Measurements from ENCODE around the gene KIR2DL4.
"Not testable (repeated sequence)": the region's sequence is repeated elsewhere in the genome, so short reads cannot be mapped to it uniquely, and the experiment has no call there.

Gene KIR2DL4

DNA sequence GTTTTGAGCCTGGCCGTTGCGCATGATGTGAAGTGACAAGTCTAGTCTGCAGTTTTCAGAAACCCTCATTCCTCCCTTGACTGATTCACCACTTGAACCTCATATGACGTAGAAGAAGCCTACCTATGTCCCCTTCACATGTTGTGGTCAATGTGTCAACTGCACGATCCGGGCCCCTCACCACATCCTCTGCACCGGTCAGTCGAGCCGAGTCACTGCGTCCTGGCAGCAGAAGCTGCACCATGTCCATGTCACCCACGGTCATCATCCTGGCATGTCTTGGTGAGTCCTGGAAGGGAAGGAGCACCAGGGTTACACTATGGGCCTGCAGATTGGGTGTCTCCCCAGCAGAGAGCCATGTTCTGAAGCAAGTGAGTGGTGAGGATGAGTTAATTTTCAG, at the start of gene KIR2DL4:
Gene KIR2DL4 (plus strand): TSS at position 201 of the 400 bp plus-strand sequence. CDS start 42 bp downstream, at position 243.
- DNase-seq (ENCODE audit: low read depth) = peak; percentile 4

DNA sequence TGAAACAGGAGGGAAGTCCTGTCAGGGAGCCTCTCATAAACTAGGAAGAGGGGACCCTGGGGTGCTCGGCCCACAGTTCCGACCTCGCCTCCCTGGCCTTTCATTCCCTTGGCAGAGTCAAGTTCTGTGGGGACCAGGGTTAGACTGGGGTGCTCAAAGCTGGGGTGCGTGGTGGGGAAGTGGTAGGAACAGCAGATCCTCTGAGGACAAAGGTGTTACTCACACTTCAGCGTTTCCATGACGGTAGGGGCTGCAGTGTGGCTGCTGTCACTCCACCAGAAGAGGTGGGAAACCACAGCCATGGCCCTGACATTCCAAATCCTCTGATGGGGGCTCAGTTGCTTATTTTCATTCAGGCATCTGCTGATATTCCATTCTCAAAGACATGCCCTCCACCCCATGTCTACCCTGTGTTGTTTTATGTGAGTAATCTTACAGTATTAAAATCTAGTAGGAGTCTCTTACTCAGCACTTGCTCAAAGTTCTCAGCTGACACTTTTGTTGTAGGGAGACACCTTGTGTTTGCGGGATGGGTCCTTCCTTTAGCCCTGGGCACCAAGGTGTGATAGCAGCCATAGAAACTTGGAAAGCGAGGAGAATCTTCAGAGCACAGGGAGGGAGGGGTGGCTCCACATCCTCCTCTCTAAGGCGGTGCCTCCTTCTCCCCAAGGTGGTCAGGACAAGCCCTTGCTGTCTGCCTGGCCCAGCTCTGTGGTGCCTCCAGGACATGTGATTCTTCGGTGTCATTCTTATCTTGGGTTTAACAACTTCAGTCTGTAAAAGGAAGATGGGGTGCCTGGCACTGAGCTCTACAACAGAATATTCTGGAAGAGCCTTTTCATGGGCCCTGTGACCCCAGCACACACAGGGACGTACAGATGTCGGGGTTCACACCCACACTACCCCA, 47.0 kb upstream of the KIR2DL4 start:
- DNase-seq (ENCODE audit: low read depth) = not testable (repeated sequence)

DNA sequence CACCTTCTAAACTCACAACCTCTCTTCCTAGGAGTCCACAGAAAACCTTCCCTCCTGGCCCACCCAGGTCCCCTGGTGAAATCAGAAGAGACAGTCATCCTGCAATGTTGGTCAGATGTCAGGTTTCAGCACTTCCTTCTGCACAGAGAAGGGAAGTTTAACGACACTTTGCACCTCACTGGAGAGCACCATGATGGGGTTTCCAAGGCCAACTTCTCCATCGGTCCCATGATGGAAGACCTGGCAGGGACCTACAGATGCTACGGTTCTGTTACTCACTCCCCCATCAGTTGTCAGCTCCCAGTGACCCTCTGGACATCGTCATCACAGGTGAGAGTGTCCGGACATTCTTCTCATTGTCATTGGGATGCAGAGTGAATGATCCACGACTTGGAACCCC, 44.8 kb upstream of the KIR2DL4 start:
- DNase-seq (ENCODE audit: low read depth) = not testable (repeated sequence)

DNA sequence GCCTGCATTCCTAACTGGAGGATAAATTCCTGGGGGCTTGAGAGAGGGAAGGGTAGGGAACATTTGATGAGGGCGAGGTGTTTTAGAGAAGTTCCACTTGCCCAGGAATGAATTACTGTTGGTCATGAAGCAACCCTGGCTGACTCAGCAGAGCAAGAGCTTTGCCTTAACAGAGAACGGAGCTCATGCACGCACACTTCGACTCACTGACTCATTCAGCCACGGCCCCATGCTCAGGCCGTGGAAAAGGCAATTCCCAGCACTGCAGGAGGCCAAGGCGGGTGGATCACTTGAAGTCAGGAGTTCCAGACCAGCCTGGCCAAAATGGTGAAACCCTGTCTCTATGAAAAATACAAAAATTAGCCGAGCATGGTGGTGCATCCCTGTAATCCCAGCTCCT, 39.2 kb upstream of the KIR2DL4 start:
- not testable (repeated sequence) for DNase-seq (ENCODE audit: low read depth)

DNA sequence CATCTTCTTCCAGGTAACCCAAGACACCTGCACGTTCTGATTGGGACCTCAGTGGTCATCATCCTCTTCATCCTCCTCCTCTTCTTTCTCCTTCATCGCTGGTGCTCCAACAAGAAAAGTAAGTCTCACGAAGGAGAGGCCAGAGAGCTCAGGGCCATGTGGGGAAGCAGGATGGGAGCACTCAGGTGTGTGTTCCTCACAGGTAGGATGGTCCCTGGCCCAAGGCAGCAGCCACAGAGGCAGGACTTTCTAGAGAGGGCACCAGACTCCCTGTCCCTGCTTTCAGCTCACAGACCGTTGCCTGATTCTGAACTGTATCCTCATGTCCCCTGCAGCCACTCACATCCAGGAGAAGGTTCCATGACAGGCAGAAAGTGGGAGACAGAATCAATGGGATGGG, 36.9 kb upstream of the KIR2DL4 start:
- not testable (repeated sequence) for DNase-seq (ENCODE audit: low read depth)

DNA sequence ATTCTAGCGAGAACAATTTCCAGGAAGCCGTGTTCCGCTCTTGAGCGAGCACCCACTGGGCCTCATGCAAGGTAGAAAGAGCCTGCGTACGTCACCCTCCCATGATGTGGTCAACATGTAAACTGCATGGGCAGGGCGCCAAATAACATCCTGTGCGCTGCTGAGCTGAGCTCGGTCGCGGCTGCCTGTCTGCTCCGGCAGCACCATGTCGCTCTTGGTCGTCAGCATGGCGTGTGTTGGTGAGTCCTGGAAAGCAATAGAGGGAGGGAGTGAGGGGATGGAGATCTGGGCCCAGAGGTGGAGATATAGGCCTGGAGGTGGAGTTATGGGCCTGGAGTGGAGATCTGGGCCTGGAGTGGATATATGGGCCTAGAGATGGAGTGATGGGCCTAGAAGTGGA, 33.8 kb upstream of the KIR2DL4 start, which contains the start of gene KIR2DL1:
Gene KIR2DL1 (plus strand): TSS at position 148 of the 400 bp plus-strand sequence. CDS start 58 bp downstream, at position 206.
- not testable (repeated sequence) for DNase-seq (ENCODE audit: low read depth)

DNA sequence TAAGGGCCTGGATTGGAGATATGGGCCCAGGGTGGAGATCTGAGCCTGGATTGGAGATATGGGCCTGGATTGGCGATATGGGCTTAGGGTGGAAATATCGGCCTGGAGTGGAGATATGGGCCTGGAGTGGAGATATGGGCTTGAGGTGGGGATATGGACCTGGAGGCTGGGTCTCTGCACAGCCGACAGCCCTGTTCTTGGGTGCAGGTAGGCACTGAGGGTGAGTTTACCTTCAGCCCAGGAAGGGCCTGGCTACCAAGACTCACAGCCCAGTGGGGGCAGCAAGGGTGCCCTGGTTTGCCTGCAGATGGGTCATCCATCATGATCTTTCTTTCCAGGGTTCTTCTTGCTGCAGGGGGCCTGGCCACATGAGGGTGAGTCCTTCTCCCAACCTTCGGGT, 32.9 kb upstream of the KIR2DL4 start:
- not testable (repeated sequence) for DNase-seq (ENCODE audit: low read depth)

DNA sequence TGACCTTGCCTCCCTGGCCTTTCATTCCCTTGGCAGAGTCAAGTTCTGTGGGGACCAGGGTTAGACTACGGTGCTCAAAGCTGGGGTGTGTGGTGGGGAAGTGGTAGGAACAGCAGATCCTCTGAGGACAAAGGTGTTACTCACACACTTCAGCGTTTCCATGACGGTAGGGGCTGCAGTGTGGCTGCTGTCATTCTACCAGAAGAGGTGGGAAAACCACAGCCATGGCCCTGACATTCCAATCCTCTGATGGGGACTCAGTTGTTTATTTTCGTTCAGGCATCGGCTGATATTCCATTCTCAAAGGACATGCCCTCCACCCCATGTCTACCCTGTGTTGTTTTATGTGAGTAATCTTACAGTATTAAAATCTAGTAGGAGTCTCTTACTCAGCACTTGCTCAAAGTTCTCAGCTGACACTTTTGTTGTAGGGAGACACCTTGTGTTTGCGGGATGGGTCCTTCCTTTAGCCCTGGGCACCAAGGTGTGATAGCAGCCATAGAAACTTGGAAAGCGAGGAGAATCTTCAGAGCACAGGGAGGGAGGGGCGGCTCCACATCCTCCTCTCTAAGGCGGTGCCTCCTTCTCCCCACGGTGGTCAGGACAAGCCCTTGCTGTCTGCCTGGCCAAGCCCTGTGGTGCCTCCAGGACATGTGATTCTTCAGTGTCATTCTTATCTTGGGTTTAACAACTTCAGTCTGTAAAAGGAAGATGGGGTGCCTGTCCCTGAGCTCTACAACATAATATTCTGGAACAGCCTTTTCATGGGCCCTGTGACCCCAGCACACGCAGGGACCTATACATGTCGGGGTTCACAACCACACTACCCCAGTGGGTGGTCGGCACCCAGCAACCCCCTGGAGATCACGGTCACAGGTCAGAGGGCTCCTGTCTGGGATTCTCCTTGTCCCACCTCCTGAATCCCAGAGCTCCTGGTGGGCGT, 32.1 kb upstream of the KIR2DL4 start:
- DNase-seq (ENCODE audit: low read depth) = not testable (repeated sequence)

DNA sequence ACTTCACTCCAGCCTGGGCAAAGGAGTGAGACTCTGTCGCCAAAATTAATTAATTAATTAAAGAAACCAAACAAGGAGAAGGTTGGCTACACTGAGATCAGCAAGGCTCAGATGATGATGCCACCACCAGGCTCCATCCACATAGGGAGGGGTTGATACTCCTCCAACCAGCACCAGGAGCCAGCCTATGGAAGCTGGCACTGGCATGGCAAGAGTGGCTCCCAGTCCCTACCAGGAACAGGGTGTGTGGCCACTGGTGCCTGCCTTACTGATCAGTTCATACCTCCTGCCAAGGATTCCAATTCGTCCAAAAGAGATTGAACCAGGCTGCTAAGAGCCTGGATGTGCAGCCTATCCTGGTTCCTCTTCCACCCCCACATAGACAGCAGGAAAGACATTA, 30.7 kb upstream of the KIR2DL4 start:
- not testable (repeated sequence) for DNase-seq (ENCODE audit: low read depth)

DNA sequence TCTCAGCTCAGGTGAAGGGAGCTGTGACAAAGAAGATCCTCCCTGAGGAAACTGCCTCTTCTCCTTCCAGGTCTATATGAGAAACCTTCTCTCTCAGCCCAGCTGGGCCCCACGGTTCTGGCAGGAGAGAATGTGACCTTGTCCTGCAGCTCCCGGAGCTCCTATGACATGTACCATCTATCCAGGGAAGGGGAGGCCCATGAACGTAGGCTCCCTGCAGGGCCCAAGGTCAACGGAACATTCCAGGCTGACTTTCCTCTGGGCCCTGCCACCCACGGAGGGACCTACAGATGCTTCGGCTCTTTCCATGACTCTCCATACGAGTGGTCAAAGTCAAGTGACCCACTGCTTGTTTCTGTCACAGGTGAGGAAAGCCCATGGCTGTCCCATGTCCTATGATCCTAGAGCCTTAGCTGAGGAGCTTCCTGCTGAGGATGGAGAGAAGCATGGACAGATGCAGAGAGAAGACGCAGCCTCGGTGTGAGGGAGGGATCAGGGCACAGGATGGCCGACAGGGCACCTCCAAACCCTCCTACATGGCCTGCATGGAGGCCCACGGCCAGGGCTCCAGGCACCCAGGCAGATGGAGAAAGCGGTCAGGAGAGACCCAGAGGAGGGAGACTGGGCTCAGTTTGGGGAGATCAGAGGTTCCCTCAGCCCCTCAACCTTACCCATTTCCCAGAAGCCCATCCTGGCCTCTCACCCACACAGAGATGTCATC, 28.2 kb upstream of the KIR2DL4 start:
- DNase-seq (ENCODE audit: low read depth) = not testable (repeated sequence)

DNA sequence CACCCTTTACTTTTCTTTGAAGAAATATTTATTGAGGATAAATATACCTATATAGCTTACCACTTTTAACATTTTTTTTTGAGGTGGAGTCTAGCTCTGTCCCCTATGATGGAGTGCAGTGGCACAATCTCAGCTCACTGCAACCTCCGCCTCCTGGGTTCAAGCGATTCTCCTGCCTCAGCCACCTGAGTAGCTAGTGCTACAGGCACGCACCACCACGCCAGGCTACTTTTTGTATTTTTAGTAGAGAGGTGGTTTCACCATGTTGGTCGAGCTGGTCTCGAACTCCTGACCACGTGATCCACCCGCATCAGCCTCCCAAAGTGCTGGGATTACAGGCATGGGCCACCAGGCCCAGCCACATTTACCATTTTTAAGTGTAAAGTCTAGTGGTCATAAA, 27.6 kb upstream of the KIR2DL4 start:
- not testable (repeated sequence) for DNase-seq (ENCODE audit: low read depth)

DNA sequence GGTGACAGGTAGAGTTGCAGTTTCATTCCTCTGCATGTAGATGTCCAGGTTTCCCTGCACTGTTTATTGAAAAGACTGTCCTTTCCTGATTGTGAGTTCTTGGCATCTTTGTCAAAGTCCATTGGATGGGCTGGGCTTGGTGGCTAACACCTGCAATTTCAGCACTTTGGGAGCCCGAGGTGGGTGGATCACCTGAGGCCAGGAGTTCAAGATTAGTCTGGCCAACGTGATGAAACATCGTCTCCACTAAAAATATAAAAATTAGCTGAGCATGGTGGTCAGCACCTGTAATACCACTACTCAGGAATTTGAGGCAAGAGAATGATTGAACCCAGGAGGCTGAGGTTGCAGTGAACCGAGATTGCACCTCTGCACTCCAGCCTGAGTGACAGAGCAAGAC, 25.6 kb upstream of the KIR2DL4 start:
- not testable (repeated sequence) for DNase-seq (ENCODE audit: low read depth)

DNA sequence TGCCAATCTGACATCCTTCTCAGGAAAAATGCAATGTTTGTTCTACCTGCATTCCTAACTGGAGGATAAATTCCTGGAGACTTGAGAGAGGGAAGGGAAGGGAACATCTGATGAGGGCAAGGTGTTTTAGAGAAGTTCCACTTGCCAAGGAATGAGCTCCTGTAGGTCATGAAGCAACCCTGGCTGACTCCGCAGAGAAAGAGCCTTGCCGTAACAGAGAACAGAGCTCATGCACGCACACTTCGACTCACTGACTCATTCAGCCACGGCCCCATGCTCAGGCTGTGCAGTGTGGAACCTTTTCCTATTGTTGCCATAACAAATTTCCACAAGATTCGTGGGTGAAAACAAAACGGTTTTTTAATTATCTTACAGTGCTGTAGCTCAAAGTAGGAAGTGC, 24.5 kb upstream of the KIR2DL4 start:
- not testable (repeated sequence) for DNase-seq (ENCODE audit: low read depth)

DNA sequence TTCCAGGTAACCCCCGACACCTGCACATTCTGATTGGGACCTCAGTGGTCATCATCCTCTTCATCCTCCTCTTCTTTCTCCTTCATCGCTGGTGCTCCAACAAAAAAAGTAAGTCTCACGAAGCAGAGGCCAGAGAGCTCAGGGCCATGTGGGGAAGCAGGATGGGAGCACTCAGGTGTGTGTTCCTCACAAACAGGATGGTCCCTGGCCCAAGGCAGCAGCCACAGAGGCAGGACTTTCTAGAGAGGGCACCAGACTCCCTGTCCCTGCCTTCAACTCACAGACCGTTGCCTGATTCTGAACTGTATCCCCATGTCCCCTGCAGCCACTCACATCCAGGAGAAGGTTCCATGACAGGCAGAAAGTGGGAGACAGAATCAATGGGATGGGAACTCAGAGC, 20.5 kb upstream of the KIR2DL4 start:
- DNase-seq (ENCODE audit: low read depth) = not testable (repeated sequence)

DNA sequence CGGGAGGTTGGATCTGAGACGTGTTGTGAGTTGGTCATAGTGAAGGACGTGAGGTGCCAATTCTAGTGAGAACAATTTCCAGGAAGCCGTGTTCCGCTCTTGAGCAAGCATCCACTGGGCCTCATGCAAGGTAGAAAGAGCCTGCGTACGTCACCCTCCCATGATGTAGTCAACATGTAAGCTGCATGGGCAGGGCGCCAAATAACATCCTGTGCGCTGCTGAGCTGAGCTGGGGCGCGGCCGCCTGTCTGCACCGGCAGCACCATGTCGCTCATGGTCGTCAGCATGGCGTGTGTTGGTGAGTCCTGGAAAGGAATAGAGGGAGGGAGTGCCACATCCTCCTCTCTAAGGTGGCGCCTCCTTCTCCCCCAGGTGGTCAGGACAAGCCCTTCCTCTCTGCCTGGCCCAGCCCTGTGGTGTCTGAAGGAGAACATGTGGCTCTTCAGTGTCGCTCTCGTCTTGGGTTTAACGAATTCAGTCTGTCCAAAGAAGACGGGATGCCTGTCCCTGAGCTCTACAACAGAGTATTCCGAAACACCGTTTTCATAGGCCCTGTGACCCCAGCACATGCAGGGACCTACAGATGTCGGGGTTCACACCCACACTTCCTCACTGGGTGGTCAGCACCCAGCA, 17.2 kb upstream of the KIR2DL4 start:
- DNase-seq (ENCODE audit: low read depth) = not testable (repeated sequence)

DNA sequence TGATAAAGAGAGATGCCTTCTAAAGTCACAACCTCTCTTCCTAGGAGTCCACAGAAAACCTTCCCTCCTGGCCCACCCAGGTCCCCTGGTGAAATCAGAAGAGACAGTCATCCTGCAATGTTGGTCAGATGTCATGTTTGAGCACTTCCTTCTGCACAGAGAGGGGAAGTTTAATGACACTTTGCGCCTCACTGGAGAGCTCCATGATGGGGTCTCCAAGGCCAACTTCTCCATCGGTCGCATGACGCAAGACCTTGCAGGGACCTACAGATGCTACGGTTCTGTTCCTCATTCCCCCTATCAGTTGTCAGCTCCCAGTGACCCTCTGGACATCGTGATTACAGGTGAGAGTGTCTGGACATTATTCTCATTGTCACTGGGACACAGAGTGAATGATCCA, 15.3 kb upstream of the KIR2DL4 start:
- not testable (repeated sequence) for DNase-seq (ENCODE audit: low read depth)

DNA sequence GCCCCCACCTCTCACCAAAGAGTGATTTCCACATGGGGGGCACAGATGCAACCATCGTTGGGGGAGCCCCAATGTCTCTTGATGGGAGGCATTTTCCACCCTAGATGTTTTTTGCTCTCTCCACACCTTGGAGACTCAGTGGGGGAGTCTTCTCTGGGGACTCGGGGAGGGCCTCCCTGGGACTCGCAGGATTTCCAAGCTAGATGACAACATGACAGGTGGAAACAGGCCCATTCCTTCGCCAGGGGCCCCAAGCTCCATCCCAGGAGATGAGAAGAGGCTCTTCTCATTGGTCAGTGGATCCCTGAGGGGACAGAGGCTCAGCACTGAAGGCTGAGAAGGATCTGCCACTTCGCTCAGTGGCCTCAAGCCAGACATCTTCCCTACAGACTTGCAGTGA, 12.7 kb upstream of the KIR2DL4 start:
- DNase-seq (ENCODE audit: low read depth) = no peak

DNA sequence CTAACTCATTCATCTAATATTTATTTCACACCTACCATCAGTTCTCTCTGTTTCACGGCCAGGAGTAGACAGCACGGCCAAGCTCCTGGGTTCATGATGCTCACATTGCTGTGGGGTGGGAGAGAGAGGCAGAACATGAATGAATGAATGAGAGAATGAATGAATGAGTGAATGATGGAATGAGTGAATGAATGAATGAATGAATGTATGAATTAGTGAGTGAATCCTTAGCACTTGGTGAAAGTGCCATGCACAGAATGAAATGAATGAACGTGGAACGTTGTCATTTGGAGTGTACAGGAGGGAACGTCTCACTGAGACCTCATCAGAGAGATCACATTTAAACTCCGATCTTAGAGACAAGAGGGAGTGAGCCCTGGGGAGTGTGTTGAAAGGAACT, 11.9 kb upstream of the KIR2DL4 start:
- DNase-seq (ENCODE audit: low read depth) = no peak

DNA sequence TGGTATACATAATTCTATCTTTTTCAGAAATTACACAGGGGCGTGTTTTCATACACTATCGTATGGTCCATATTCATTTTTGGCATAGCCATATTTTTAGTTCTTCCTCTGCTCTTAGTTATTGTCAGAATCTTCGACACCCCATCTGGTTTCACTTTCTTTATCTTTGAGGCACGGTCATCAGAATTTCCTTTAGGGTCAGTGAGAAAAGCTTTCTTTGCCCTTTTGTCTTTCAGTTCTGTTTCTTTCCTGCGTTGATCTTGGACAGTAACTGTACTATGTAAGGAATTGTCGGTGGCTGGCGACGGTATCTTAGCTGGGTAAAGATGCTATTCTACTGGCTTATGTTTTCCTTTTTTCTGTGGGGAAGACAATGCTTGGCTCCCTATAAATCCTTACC, 10.6 kb upstream of the KIR2DL4 start:
- DNase-seq (ENCODE audit: low read depth) = no peak

DNA sequence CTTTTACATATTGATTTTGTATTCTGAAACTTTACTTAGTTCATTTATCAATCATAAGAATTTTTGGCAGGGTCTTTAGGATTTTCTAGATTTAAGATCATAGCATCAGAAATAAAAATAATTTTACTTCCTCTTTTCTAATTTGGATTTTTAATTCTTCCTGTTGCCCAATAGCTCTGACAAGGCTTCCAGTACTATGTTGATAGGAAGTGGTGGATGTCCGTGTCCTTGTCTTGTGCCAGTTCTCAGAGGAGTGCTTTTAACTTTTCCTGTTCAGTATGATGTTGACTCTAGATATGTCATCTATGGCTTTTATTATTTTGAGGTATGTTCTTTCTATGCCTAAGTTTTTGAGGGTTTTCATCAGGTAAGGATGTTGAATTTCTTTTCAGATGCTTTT, 7.7 kb upstream of the KIR2DL4 start:
- DNase-seq (ENCODE audit: low read depth) = no peak

DNA sequence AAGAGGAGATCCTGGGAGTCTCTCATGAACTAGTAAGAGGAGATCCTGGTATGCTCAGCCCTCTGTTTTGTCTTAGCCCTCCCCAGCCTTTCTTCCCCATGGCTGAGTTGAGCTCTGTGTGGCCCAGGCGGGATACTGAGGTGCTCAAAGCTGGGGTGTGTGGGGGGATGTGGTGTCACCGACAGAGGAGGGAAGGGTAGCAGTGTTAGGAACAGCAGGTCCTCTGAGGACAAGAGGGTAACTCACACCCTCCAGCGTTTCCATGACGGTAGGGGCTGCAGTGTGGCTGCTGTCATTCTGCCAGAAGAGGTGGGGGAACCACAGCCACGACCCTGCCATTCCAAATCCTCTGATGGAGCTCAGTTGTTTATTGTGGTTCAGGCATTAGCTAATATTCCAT, 691 bp downstream of the KIR2DL4 start:
- DNase-seq (ENCODE audit: low read depth) = no peak
